GM18870 (cell line): ENCODE data around the gene IZUMO2.
"Not testable (repeated sequence)": the region's sequence is repeated elsewhere in the genome, so short reads cannot be mapped to it uniquely, and the experiment has no call there.

Experiments used
- ATAC-seq: cut with Tn5 transposase; IDR thresholded peaks from one replicate; pipeline ENCODE4 v1.9.1; 2021; ENCODE audit warnings: moderate library complexity; ENCODE audit not compliant: unreplicated experiment

Gene IZUMO2

GRCh38 chr19:50187937-50188336, 24.9 kb upstream of the IZUMO2 start:
- ATAC-seq: no peak

DNA sequence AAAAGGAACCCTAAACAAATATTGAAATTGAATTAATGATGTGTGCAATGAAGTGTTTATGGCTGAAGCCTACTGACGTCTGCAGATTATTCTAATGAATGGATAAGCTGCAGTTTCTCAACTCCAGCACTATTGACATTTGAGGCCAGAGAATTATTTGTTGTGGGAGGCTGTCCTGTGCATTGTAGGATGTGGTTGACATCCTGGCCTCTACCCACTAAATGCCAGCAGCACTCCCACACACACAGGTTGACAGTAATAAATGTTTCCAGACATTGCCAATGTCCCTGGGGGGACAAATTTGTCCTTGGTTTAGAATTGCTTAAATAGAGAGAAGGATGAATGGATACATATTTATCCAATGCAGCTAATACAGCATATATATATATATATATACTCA, 21.1 kb upstream of the IZUMO2 start:
- ATAC-seq: no peak

DNA sequence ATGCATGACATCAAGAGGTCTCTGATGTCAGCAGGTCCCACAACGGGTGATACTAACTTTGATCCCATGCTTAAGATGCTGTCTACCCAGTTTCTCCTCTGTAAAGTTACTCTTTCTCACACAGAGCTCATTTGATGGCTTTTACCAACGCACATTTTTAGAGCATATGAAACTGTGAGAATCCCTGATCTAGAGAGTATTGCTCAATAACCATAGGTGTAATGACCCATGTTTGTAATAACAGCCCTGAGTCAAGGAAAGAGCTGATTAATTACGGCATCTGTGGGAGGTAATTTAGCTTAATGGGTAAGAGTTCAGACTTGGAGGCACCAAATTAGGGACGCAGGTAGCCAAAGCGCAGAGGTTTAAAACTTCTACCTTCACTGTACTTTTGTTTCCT, 18.0 kb upstream of the IZUMO2 start:
- no peak for ATAC-seq

GRCh38 chr19:50178859-50179537, 15.9 kb upstream of the IZUMO2 start:
- ATAC-seq: no peak

GRCh38 chr19:50178320-50178719, 15.2 kb upstream of the IZUMO2 start:
- no peak for ATAC-seq

DNA sequence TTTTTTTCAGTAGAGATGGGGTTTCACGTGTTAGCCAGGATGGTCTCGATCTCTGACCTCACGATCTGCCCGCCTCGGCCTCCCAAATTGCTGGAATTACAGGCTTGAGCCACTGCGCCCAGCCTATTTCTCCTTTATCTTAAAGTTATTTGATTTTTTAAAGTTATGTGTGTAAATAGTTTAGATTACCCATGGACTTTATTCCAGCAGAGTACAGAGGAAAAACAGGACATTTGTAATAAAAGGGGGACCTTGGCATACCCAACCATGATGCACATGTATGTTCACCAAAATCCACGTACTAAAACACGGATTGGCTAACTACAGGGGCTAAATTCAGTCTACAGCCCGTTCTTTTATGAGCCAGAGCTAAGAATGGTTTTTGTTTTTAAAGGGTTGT, 13.7 kb upstream of the IZUMO2 start:
- no peak for ATAC-seq

- no peak for ATAC-seq
These were observed 12.8 kb upstream of the IZUMO2 start for GRCh38 chr19:50175924-50176323.

DNA sequence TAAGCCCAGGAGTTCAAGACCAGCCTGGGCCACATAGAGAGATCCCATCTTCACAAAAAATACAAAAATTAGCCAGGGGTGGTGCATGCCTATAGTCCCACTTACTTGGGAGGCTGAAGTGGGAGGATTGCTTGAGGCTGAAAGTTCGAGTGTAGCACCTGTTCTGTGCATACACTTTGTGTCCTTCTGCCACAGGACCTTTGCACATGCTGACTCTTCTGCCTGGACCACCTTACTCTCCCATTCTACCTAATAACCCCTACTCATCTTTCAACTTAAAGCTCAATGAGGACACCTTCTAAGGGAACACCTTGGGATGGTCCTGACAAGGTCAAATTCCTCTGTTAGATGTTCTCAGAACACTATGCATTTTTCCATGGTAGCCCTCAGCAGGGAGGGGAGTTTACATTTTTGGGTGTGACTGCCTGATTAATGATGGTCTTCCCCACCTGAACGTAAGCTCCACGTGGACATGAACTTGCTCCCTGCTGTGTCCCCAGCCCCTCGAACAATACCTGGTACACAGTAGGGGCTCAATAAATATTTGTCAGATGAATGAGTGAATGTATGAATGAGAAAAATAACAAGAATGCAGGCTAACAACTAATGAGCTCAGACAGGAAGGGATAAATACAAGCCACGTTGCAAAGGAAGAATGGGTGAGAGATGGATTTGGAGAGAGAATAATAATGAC, 11.2 kb upstream of the IZUMO2 start:
- no peak for ATAC-seq

GRCh38 chr19:50173127-50173526, 10.0 kb upstream of the IZUMO2 start:
- no peak for ATAC-seq

GRCh38 chr19:50172726-50173125, 9.6 kb upstream of the IZUMO2 start:
- ATAC-seq: no peak

DNA sequence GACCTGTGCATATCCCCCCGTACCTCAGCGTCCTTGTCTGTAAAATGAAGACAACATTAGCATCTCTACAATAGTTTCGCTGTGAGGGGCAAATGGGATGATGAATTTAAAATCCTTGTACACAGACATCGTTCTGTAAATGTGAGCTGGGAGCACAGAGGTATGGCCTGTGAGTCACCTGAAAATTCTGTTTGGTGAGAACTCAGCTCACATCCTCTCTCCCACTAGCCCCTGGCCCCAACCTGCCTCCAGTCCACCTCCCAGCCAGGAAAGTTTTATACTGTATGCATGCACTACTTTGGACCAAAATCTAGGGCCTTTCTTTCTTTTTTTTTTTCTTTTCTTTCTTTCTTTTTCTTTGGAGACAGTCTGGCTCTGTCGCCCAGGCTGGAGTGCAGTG, 8.7 kb upstream of the IZUMO2 start:
- no peak for ATAC-seq

DNA sequence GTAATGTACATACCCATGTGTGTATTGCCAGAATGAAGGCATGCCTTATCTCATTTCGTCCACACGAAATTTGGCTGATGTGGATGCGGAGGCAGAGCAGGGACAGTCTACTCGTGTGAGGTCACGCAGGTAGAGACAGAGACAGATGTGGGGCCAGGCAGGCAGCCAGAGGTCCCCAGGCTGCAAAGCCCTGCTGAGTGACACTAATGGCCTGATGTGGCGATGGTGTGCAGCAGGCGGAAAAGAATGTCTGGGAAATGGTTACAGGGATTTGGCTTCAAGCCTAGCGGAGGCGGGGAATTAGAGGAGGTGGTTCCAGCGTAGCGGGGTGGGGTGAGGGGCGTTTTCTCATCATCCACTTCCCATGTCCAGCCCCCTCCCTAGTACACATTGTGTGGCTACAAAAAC, 4.2 kb upstream of the IZUMO2 start:
- no peak for ATAC-seq

- no peak for ATAC-seq
These were observed 4.0 kb downstream of the IZUMO2 start for GRCh38 chr19:50159078-50159477.

GRCh38 chr19:50158577-50158976, 4.5 kb downstream of the IZUMO2 start:
- ATAC-seq: no peak

DNA sequence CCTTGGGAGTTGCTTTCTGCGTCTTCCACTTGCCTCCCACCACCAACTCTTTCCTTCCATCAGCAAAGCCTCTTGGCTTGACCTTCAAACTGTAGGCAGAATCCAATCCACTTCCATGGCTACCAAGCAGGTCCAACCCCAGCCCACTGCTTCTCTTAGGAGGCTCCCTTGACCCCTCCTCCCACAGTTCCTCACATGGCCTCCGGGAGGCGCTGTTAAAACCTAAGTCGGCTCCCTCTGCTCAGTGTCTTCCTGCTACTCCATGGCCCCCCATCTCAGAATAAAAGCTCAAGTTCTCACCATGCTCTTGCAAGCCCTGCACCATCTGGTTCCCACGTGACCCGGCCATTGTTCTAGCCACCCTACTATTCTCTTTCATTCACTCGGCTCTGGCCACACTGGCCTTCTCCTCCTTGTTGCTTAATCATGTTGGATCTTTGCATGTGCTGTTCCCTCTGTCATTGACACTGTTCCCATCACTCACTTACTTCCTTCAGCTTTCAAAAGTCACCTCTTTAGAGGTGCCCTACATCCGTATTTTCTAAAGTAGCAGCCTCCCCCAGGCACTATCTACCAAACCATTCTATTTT, 7.5 kb downstream of the IZUMO2 start:
- no peak for ATAC-seq

GRCh38 chr19:50154529-50154928, 8.6 kb downstream of the IZUMO2 start:
- ATAC-seq: no peak

- no peak for ATAC-seq
These were observed 10.5 kb downstream of the IZUMO2 start for GRCh38 chr19:50152578-50152977.

DNA sequence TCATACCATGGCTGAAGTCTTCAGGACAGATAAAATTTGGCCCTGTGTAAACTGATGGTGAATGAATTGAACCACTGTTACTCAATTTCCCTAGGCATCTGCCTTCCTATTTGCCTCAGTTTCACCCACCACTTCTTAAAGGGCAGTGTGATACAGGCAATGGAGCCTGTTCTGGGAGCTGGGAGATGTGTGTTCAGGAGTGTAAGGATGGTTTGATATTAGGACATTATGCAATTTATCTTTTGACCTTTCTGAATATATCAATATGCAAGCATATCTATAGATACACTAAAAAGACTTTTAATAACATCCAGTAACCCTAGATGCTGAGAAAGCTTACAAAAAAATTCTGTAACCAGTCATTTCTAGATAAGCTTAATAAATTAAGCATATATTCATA, 14.6 kb downstream of the IZUMO2 start:
- no peak for ATAC-seq

- no peak for ATAC-seq
These were observed 15.3 kb downstream of the IZUMO2 start for GRCh38 chr19:50147462-50148423.

GRCh38 chr19:50141921-50142320, 21.2 kb downstream of the IZUMO2 start:
- not testable (repeated sequence) for ATAC-seq
